Fibroblast of gingiva (primary cell): ENCODE data around the gene DDI1.
"Not testable (repeated sequence)": the region's sequence is repeated elsewhere in the genome, so short reads cannot be mapped to it uniquely, and the experiment has no call there.

Experiments
- DNase-seq: peaks from one replicate; pipeline ENCODE4 v3.0.0-alpha.2; 2011; ENCODE audit warnings: low read depth

DDI1 gene

DNA sequence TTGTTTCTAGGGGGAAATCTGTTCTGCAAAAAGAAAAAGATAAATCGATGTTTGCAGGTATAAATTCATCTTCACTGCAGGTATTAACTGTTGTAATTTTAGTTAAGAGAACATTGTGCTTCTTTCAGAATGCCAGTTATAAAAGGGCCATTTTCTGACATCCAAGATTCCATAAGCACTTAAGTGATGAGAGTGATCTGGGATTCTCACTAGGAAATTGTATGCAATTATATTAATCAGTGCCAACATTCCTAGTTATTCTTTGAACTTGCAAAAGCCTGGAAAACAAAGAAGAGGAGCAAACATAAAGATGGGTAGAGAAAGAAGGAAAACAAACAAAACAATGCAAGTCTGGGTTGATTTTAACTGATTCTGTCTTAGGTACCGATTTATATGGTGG lies 5.4 kb downstream of the DDI1 start:
- no peak for DNase-seq

DNA sequence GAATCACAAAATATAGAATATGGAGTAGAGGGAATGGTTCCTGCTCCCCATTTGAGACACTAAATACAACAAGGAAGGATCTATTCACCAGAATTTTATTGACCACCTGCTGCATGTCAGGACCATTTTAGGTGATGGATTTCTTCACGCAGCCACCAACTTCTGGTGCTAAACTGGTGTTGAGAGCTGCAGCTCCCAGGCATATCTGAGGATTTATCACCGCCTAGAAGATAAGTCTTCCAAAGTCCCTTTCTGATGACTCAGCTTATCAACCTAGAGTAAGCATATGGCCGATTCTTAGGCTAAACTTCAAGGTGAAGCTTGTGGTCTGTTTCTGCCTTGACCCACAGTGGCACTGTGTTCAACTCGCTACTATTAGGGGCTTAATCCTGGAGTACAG lies 6.7 kb downstream of the DDI1 start:
- no peak for DNase-seq

DNA sequence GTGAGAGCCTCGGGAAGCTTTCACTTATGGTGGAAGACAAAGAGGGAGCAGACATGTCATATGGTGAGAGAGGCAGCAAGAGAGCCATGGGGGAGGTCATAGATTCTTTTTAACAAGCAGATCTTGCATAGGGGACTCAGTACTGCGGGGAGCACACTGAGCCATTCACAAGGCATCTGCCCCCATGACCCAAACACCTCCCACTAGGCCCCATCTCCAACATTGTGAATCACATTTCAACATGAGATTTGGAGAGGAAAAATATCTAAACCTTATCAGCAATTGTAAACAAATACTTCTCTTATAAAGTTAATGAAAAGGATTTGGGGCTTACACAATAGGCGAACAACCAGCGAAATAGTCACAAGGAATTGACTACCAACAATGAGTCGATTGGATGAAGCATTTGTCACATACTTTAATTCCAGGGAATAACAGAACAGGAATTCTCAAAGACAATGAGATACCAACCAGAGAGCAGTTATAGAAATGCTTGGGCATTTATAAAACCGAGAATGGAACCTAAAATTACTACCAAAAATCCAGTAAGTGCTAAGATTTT lies 7.3 kb downstream of the DDI1 start:
- DNase-seq: no peak

DNA sequence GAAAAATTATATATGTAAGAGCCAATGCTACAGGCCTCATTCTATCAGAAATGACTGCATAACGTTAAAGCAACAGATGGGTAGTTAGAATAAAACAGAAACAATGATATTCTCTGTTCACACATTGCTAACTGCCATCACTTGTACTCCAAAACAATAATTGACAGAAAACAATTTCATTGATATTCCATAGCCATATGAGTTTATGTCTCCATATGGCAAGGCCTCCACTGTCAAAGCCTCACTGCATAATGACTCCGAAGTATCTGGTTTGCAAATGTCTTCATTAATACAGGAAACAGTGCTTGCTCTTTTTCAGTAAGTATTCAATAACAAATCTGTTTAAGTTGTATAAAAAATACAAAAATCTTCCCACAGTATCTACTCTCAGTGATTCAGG lies 9.9 kb downstream of the DDI1 start:
- no peak for DNase-seq

DNA sequence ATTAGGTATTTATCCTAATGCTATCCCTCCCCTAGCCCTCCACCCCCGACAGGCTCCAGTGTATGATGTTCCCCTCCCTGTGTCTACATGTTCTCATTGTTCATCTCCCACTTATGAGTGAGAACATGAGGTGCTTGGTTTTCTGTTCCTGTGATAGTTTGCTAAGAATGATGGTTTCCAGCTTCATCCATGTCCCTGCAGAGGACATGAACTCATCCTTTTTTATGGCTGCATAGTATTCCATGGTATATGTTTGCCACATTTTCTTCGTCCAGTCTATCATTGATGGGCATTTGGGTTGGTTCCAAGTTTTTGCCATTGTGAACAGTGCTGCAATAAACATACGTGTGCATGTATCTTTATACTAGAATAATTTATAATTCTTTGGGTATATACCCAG lies 10.4 kb downstream of the DDI1 start:
- not testable (repeated sequence) for DNase-seq

DNA sequence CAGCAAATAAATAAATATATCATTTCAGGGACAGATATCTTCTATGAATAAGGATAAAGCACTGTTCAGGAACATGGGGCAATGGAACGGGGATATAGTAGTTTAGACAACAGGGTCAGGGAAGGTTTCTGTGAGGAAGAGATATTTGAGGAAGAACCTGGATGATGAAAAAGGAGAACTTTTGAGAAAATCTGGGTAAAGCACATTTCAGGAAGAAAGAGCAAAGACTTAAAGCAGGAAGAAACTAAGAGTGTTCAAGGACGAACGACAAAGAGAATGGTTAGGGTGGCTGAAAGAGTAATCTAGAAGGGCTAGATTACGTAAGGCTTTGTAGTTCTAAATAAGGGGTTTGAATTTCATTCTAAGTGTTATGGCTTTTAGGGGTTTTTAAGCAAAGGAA lies 12.7 kb downstream of the DDI1 start:
- DNase-seq: no peak

DNA sequence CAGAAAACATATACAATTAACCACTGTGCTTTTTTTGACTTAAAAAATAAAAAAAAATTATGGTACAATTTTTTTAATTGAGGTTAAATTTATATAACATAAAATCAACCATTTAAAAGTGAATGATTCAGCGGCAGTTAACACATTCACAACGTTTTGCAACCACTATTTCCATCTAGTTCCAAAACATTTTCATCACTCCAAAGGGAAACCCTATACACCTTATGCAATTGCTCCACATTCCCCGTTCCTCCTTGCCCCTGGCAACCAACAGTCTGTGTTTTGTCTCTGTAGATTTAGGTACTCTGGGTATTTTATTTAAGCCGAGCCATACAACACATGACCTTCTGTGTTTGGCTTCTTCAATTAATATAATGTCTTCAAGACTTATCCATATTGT lies 15.3 kb downstream of the DDI1 start:
- DNase-seq: peak; percentile 88

DNA sequence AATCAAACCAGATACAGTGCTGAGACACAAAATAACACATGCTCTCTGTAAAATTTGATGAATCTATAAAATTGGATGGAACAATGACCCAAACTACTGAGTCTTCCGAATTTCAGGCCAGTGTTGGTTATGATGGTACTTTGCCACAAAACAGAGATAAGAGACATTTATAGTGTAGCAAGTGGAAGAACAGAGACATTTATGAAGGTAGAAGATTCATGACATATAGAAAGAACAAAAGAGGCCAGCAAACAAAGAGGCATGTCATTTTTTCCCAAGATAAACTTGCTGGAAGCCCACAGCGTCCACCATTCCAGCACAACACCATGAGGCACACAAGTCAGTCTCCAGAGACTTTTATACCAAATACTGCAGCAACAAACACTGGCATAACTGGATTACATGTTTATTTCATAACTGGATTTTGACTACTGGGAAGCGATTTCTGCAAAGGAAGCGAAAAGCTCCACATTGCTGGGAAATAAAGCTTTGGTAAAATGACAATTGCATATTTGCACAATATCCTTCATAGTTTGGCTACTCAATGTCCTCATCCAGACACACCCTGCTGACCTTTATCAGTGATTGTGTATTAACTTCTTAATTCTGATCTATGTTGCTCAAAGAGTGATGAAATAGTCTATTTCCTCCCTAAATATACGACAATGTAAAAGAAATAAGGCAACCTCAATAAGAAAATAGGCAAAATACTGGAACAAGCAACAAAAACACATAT lies 17.5 kb downstream of the DDI1 start:
- DNase-seq: peak; percentile 47

DNA sequence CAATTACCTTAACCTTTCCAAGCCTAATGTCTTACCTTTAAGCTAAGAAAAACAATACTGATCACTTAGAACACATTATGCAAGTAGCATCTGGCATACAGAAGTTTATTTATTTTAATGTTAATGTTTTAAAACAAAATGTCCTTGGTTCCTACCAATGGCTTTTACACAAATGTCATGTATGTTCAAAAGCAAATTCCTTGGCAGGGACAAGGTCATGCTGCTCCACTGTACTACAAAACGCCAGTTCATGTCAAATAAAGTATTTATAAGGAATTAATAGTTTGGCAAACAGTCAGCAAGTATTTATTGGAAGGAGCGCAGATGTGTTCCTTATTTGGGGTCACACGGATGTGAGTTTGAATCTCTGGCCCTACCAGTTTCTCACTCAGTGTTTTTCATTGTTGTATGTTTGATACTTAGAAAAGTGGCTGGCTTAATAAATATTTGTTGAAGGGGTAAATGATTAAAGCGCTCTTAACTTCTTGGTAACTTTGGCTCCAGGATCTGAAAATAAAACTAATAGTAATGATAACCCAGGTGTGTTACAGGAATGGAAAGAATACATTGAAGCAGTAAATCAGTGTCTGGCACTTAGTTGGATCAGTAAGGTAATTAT lies 18.6 kb downstream of the DDI1 start:
- no peak for DNase-seq

DNA sequence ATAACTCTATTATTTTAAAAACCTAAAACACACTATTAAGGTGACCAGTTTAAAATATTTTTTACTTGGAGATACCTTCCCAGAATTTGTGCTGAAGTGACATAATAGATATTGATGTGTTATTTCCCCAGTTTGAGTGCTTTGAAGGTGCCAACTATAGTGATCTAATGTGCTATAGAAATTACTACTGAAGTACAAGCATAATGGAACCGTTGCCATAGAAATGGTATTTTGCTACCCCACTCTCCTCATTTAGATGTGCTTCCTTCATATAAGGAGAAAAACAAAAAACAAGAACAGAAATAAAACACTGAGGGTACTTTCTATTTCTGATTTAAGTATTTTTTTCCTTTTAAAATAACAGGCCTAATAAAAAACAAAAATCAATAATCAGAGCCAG lies 19.2 kb downstream of the DDI1 start:
- no peak for DNase-seq

DNA sequence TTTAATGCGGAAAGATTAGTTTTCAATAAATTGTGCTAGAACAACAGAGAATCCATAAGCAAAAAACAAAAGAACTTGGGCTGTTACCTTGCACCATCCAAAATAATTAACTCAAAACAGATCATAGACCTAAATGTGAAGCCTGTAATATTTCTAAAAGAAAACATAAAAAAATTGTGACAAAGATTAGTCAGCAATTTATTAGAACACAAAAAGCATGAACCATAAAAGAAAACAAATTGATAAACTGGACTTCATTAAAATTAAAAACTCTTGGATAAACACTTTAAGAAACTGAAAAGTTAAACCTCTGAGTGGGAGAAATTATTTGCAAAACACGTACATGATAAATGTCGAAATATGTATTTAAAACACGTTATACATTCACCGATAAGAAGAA lies 21.5 kb downstream of the DDI1 start:
- DNase-seq: no peak

DNA sequence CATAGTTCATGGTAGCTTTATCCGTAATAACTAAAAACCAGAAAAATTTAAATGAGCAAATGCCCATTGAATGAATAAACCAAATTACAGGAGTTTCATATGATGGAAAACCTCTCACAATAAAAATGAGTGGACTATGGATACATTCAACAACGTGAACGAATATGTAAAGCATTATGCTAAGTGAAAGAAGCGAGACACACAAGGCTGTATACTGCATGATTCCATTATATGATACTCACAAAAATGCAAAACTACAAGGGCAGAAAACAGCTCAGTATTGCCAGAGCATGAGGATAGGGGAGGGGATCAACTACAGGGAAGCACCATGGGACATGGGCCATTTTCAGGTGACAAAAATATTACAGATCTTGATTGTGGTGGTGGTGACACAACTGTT lies 22.2 kb downstream of the DDI1 start:
- DNase-seq: no peak

DNA sequence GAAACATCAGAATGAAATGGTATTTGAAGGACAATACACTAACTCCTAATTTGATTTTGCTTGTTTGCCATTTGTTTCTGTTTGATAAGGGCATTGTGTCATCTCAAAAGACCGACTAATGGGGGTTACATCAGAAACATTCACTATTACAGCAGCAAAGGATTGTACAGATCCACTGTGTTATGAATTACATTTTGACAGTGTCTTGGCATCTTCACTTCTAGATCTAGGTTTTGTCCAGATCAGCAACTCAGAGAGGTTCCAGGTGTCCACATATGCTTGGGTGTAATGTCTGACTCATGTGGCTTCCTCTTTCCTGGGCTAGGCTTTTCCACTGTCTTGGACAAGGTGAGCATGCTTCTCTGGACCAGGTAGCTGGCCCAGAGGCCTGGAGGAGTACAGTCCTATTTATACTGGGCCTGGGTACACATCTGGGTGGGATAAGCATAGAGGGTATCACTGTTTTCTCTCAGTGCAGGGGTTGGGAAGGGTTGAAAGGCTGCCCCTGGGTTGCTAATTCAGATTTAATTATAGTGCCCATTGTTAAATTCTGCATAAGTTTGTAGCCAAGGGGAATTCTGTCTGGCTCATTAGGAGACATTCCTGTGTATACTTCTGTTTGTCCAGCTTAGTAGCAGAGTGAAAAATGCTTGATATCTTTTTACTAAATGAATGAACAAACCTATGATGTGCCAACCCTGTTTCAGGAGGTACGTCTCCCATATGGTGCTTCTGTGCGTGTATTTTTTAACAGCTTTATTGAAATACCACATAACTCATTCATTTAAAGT lies 23.8 kb downstream of the DDI1 start:
- no peak for DNase-seq

DNA sequence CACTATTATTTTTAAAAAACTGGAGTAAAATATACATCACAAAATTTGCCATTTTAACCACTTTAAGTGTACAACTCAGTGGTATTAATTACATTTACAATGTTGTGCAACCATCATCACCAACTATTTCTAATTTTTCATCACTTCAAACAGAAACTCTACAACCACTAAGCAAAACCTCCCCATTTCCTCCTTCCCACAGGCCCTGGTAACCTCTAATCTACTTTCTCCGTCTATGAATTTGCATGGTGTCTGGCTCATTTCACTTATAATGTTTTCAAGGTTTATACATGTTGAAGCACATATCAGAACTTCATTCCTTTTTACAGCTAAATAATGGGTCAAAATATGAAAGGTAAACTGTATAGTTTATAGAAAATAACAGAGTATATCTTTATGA lies 24.4 kb downstream of the DDI1 start:
- peak; percentile 10 for DNase-seq

DNA sequence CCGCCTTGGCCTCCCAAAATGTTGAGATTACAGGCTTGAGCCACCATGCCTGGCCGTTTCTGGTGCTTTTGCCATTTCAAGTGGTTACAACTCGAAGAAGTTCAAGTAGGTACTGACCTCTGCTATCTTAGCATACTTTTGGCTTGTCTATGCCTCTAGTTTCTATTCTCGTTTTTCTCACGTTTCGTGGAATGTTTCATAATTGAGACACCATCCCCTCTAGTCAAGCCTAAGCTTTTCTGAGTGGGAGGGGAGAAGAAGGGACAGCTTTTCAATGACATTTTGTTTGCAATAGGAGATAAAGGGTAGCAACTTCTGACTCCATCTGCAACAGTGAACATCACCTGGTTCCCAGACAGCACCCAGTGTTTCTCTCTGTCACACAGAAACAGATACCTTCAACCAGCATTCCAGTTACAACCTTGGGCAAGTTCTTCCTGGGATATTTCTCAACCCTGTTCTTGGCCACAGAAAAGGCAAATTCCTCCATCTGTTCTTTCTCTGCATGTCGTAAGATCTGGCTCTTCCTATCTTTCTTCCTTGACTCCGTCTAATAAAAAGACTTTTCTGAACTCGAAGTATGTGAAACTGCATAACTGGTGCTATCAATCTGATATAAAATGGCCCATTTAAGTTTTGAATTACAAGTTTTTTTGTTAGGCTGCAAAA lies 25.5 kb downstream of the DDI1 start:
- DNase-seq: peak; percentile 75

DNA sequence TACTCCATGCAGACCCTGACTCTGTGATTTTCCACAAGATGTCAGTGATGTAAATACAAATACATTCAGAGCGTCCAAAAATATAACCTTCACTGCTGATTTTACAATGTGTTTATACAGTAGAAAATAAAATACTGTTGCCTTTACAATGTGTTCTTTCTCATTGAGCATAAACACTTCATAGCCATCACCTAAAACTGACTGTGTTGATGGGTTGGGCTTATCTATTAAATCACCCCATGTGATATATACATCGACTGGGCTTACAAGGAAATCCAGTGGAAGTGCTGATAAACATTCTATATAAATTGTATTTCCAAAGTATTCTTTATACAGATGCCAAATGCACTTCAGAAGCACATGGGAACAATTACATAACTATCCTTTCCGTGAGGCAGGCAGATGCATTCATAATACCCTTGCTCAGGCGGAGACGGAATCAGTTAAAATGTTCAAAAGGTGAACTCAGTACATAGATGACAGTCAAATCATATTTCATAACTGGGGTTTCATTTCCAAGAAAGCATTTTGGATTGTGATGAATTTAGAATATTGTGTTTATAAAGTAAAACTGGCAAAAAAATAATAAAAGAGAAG lies 27.7 kb downstream of the DDI1 start:
- no peak for DNase-seq

DNA sequence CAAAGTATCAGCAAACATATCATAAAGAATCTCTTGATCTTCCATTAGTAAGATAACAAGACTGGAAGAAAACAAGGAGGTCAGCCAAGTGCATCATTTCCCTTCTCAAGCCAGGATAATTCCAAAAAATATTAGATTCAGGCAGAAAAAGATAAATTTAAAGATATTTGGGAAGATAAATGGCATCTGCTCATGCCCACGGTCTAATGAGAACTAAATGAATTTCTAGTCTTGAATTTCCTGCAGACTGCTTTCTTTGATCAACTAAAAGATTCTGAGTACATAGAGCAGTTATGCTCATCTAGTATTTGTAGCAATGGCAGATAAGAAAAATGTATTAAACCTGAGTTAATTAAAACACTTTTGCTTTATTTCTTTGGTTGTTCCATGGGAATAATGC lies 31.1 kb downstream of the DDI1 start:
- no peak for DNase-seq

DNA sequence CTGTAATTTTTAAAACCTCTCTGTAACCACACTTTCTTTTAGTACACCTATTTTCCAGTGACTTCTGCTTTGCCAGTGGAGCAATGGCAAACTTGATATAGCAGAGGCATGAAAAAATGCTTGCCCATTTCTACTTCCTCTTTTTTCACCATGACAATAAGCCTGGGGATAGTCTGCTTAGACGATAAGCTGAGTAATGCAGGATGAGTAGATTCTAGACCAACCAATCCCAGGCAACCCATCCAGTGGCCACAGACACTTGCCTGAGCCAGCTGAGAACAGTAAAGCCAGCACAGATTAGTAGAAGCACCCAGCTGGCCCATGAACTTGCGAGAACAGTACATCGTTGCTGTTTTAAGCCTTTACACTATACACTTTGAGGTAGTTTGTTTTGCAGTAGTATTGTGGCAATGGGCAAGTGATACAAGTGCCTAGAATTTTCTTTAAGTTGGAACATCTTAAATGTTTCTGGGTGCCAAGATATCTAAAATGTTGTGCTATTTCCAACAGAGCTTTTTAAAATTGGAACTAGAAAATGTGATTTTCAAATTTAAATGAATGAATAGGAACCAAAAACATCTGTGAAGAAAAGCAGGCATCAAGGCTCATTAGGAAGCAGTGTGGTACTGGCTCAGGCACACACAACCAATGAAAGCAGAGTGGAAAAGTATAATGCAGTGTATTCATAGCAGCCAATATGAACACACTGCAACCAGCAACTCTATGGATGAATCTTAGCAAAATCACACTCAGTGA lies 37.7 kb downstream of the DDI1 start:
- no peak for DNase-seq

DNA sequence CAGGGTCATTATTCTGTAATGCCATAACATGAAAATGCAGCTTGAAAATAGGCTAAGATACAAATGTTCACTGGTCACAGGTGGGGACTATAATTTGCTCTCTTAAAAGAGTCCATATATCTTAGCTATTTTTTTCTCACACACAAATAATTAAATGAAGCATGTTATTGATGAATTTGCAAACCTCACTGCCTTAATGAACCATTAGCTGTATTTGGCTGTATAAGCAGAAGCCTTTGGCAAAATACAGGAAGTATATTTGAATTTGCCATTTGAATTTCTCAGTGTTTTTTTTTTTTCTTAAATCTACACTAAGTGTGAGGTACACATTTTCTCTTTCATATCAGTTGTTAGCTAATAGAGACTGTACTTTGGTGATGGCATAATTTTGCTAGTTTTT lies 38.7 kb downstream of the DDI1 start:
- no peak for DNase-seq

DNA sequence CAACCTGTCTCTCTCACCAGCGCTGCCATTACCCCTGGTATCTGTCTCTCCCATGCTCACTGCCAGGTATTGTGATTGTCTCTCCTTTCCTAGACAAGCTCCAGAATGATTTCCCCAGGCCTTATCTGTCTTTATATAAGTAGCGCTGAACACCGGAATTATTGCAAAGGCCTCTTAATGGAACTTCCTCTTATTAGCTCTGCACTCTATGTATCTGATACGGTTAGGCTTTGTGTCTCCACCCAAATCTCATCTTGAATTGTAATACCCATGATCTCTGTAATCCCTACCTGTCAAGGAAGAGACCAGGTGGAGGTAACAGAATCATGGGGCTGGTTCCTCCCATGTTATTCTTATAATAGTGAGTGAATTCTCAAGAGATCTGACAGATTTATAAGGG lies 39.3 kb downstream of the DDI1 start:
- no peak for DNase-seq

DNA sequence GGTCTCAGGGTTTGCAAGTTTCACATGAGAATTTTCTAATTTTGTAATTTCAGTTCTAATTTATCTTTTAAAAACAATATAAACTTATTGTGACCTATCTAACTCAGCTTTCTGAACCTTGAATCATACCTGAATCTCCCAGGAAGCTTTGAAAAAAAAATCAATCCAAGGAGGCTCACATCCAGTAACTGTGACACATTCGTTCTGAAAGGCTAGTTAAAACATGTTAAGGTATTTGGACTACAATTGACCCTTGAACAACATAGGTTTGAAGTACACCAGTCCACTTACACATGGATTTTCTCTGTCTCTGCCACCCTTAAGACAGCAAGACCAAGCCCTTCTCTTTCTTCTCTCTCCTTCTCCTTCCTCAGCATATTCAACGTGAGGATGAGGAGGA lies 40.0 kb downstream of the DDI1 start:
- no peak for DNase-seq
